T-helper 2 cell treated with Interferon-gamma antibody and Interleukin-4, amounts not matched to agents 100 ng/mL and 5 ng/mL, for 36 hours (primary cell): Measurements from ENCODE around the gene OR51T1. TPM values are rescaled to one million over a fixed set of nuclear protein-coding genes. Genes with fewer than 3 reads are reported as not detected.

Experiments used
- intact Hi-C: fragments of 100-400 bp; cut with micrococcal nuclease; formaldehyde crosslinking; loops from one replicate; pipeline ENCODE4 v1.15.1; 2023
- total RNA-seq: library from RNA; stranded (reverse); gene quantifications from 2 replicates; pipeline ENCODE4 v1.2.3, GENCODE V29; 2022

The OR51T1 gene
- total RNA-seq, 1 donor from 2014 or later: not detected

GRCh38 chr11:4926608-4927007, 44.9 kb downstream of the OR51T1 start:
- intact Hi-C loops: no loop called here

Other genes with a start within 250 kb of the OR51T1 start
- gene OR51D1, start 244.4 kb upstream of the OR51T1 start, total RNA-seq: not detected in 2 replicates
- gene OR51E1, start 237.9 kb upstream of the OR51T1 start, total RNA-seq: not detected in 2 replicates
- not detected in 2 replicates for gene OR51E2, start 184.0 kb upstream of the OR51T1 start, total RNA-seq
- gene MMP26, start 177.1 kb upstream of the OR51T1 start, total RNA-seq: not detected in 2 replicates
- not detected in 2 replicates for gene OR51F1, start 112.0 kb upstream of the OR51T1 start, total RNA-seq
- not detected in 2 replicates for gene OR52R1, start 77.5 kb upstream of the OR51T1 start, total RNA-seq
- gene OR51F2, start 60.6 kb upstream of the OR51T1 start, total RNA-seq: not detected in 2 replicates
- not detected in 2 replicates for gene OR51S1, start 32.7 kb upstream of the OR51T1 start, total RNA-seq
- not detected in 2 replicates for gene OR51A7, start 21.9 kb downstream of the OR51T1 start, total RNA-seq
- not detected in 2 replicates for gene OR51G2, start 37.5 kb downstream of the OR51T1 start, total RNA-seq
- gene OR51G1, start 42.4 kb downstream of the OR51T1 start, total RNA-seq: not detected in 2 replicates
- gene OR51A4, start 65.7 kb downstream of the OR51T1 start, total RNA-seq: not detected in 2 replicates
- not detected in 2 replicates for gene OR51A2, start 73.8 kb downstream of the OR51T1 start, total RNA-seq
- gene OR51L1, start 113.0 kb downstream of the OR51T1 start, total RNA-seq: not detected in 2 replicates
- not detected in 2 replicates for gene OR52J3, start 164.6 kb downstream of the OR51T1 start, total RNA-seq
- not detected in 2 replicates for gene OR52E2, start 177.7 kb downstream of the OR51T1 start, total RNA-seq
- gene OR52E1, start 187.7 kb downstream of the OR51T1 start, total RNA-seq: not detected in 2 replicates